Activated CD4-positive, alpha-beta memory T cell treated with anti-CD3 and anti-CD28 coated beads, Interleukin-2, amount 10 ng/mL, durations not matched to agents 7 days and 5 days (primary cell): ENCODE results near the gene PHIP. TPM values are rescaled to one million over a fixed set of nuclear protein-coding genes. Genes with fewer than 3 reads are reported as not detected.

Experiments
- CTCF ChIA-PET: fragments of 350-600 bp; sonication (Branson Sonifier 250); formaldehyde crosslinking; loops from one replicate; lab custom pipeline; 2021; ENCODE audit warnings: antibody characterized with exemption, inconsistent platforms; lab: Charles Lee
- POLR2A ChIA-PET: fragments of 350-600 bp; sonication (Branson Sonifier 250); formaldehyde crosslinking; loops from one replicate; lab custom pipeline; 2021; ENCODE audit warnings: antibody characterized with exemption; lab: Charles Lee
- DNase-seq: peaks from one replicate; pipeline ENCODE4 v3.0.0-alpha.2; 2020
- H3K27ac Mint-ChIP-seq: one replicate; pipeline ENCODE4 v1.8.0; 2021; ENCODE audit warnings: mild to moderate bottlenecking, mixed read lengths
- H3K27me3 Mint-ChIP-seq: one replicate; pipeline ENCODE4 v1.8.0; 2021; ENCODE audit warnings: mixed read lengths
- H3K36me3 Mint-ChIP-seq: one replicate; pipeline ENCODE4 v1.8.0; 2021; ENCODE audit warnings: low read depth, mixed read lengths
- H3K4me1 Mint-ChIP-seq: one replicate; pipeline ENCODE4 v1.8.0; 2021; ENCODE audit warnings: mixed read lengths
- H3K4me3 Mint-ChIP-seq: one replicate; pipeline ENCODE4 v1.8.0; 2021; ENCODE audit warnings: mild to moderate bottlenecking, mixed read lengths
- H3K9me3 Mint-ChIP-seq: one replicate; pipeline ENCODE4 v1.8.0; 2021; ENCODE audit warnings: mixed read lengths
- total RNA-seq, 2 experiments: library from RNA; stranded (reverse); gene quantifications; one replicate each; pipeline ENCODE4 v1.2.3, GENCODE V29; 2021

The PHIP gene
- total RNA-seq, 2 experiments from 2014 or later: 31.8 to 34.0 TPM

DNA sequence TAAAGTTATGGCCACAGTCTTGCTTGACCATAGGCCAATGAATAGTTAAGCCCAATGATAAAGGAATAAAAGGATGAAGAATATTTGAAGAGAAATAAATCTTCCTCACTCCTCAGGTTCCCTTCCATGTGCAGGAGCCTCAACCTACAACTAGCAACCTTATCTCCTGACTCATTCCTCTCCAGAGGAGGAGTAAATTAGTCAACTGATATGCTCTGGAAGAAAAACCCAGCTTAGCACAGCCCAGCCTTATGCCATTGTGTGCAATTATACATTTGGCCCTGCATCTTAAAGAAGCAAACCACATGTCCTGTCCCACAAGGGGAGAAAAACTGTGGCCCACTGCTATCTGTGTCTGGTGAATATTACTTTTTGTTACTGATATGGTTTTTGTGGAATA is 82.1 kb downstream of the PHIP start:
- H3K27ac Mint-ChIP-seq: no peak overlapping the region
- H3K9me3 Mint-ChIP-seq: no peaks in the 10 kb centered on the region
- no peaks in the 10 kb centered on the region for H3K4me1 Mint-ChIP-seq
- ChIA-PET POLR2A (no interaction called here), CTCF (no interaction called here)
- DNase-seq: no peak
- no peaks in the 10 kb centered on the region for H3K27me3 Mint-ChIP-seq
- H3K4me3 Mint-ChIP-seq: no peak overlapping the region
- H3K36me3 Mint-ChIP-seq: peaks cover 81% of the 10 kb centered on the region

DNA sequence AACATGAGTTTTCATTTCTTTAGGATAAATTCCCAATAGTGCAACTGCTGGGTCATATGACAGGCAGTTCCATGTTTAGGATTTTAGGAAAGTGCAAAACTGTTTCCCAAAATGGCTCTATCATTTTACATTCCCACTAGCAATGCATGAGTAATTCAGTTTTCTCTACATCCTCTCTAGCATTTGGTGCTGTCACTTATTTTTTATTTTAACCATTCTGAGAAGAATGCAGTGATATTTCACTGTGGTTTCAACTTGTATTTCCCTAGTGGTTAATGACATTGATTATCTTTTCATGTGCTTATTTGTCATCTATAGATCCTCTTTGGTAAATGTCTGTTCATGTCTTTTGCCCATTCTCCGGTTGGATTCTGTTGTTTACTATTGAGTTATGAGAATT is 82.7 kb downstream of the PHIP start:
- ChIA-PET CTCF (no interaction called here), POLR2A (no interaction called here)

DNA sequence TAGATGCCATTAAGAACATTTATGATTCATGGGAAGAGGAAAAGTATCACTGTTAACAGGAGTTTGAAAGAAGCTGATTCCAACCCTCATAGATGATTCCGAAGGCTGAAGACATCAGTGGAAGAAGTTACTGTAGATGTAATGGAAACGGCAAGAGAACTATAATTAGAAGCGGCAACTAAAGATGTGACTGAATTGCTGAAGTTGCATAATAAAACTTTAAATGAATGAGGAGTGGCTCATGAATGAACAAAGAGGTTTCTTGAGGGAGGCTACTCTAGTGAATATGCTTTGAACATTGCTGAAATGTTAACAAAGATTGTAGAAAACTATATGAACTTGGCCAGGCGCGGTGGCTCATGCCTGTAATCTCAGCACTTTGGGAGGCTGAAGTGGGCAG is 84.1 kb downstream of the PHIP start:
- H3K4me1 Mint-ChIP-seq: no peaks in the 10 kb centered on the region
- POLR2A ChIA-PET: interaction anchor here (1.0 kb wide), 1 partner anchor 21 kb away, joined by 3 read pairs; no protein-coding TSS in a partner anchor
- H3K27me3 Mint-ChIP-seq: no peaks in the 10 kb centered on the region

More for the DNA sequence above, 82.7 kb downstream of the PHIP start:
- Mint-ChIP-seq H3K27me3 (no peaks in the 10 kb centered on the region), H3K4me1 (no peaks in the 10 kb centered on the region), H3K4me3 (no peak overlapping the region), H3K36me3 (peaks cover 79% of the 10 kb centered on the region), H3K27ac (no peak overlapping the region), H3K9me3 (no peaks in the 10 kb centered on the region)
- DNase-seq: no peak

DNA sequence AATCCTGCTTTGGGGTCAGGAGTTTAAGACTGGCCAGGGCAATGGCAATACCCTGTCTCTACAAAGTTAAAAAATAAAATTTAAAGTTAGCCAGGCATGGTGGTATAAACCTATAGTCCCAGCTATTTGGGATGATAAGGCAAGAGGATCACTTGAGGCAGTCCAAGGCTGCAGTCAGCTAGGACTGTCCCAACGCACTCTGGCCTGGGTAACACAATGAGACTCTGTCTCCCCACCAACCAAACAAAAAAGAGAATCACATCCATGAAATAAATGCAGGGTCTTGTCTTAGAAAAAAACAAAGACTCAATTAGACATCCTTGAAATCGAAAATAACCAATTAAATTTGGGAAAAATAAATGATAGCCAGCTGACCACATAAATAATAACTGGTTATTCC is 88.9 kb downstream of the PHIP start:
- no peak for DNase-seq
- Mint-ChIP-seq H3K9me3 (no peaks in the 10 kb centered on the region), H3K36me3 (peaks cover 61% of the 10 kb centered on the region), H3K27ac (no peak overlapping the region), H3K4me3 (no peak overlapping the region), H3K4me1 (no peaks in the 10 kb centered on the region), H3K27me3 (no peaks in the 10 kb centered on the region)
- ChIA-PET POLR2A (no interaction called here), CTCF (no interaction called here)

More for the DNA sequence above, 84.1 kb downstream of the PHIP start:
- Mint-ChIP-seq H3K36me3 (peaks cover 83% of the 10 kb centered on the region), H3K27ac (no peak overlapping the region), H3K4me3 (no peak overlapping the region), H3K9me3 (no peaks in the 10 kb centered on the region)
- no peak for DNase-seq
- CTCF ChIA-PET: no interaction called here

DNA sequence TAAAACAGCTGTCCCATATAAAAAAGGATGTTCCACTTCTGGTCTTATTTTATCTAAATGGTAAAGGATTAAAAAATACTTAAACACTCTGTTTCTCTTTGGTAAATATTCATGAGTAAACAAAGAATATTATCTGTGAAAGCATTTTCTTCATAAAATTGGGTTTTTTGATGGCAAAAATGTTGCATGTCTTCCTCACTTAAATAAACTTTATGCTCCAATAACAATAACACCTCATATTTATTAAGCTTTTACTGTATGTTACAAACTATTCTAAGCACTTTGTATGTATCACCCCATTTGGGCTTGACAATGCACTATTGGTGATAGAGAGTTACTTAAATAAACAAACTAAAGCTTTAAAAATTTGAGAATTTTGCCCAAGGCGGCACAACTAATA is 91.9 kb downstream of the PHIP start:
- Mint-ChIP-seq H3K9me3 (no peaks in the 10 kb centered on the region), H3K27me3 (no peaks in the 10 kb centered on the region), H3K27ac (no peak overlapping the region), H3K36me3 (peaks cover 58% of the 10 kb centered on the region), H3K4me3 (no peak overlapping the region), H3K4me1 (no peaks in the 10 kb centered on the region)
- ChIA-PET CTCF (no interaction called here), POLR2A (no interaction called here)
- DNase-seq: no peak

DNA sequence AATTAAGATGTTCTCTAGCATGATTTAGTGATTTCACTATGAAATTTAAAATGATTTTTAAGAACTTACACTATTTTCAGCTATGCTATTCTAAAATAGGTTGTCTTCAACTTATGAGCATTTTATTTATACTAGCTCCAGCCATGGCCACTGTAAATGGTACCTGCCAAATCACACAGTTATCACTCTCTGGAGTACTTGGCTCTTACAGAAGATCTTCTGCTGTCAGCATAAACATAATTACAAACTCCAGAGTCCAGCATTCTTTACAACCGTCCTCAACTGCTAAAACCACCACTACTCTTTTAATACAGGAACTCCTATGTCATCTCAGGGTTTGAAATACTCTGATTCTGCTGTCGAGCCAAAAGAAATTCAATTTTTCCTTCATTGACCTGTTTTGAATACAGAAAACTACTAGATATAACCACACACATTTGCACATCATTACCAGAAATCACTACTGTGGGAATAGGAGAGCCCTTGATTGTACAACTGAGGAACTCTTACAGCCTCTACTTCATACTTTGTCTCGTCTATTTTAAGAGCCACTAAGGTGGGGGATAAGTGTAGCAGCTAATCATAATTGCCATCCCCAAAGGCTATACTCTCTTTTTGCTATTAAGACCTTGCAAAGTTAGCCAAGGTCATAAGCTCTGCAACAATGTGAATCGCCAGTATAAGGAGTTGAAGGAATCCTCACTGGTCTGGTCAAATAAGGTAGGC is 93.7 kb downstream of the PHIP start:
- H3K36me3 Mint-ChIP-seq: peaks cover 56% of the 10 kb centered on the region
- no peaks in the 10 kb centered on the region for H3K27me3 Mint-ChIP-seq
- no peak overlapping the region for H3K4me3 Mint-ChIP-seq
- POLR2A ChIA-PET: no interaction called here
- no peak for DNase-seq
- no peaks in the 10 kb centered on the region for H3K9me3 Mint-ChIP-seq
- no peak overlapping the region for H3K27ac Mint-ChIP-seq
- CTCF ChIA-PET: interaction anchor here (0.6 to 1.2 kb wide), 2 partner anchors 15 to 22 kb away, joined by 3 read pairs; no protein-coding TSS in a partner anchor
- H3K4me1 Mint-ChIP-seq: no peaks in the 10 kb centered on the region

DNA sequence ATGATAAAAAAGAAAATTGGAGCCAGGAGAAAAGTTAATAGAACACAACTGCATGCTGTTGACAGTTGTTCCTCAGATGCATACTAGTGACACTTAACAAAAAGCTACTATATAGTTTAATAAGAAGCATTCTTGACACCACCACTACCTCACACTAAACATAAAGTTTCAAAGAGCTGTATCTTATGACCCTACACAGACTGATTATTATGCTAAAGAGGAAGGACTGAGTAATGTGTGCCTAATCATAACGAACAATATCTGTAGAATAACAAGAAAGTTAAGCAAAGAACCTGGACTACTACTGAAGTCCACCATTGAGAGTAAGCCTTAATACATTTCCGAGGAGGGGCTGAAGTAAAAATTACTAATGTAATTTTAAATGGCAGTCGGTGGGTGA is 110.9 kb downstream of the PHIP start:
- H3K4me3 Mint-ChIP-seq: no peak overlapping the region
- ChIA-PET CTCF (no interaction called here), POLR2A (no interaction called here)
- H3K9me3 Mint-ChIP-seq: no peaks in the 10 kb centered on the region
- H3K4me1 Mint-ChIP-seq: no peaks in the 10 kb centered on the region
- no peak for DNase-seq
- peaks cover 42% of the 10 kb centered on the region for H3K36me3 Mint-ChIP-seq
- H3K27me3 Mint-ChIP-seq: no peaks in the 10 kb centered on the region
- no peak overlapping the region for H3K27ac Mint-ChIP-seq

DNA sequence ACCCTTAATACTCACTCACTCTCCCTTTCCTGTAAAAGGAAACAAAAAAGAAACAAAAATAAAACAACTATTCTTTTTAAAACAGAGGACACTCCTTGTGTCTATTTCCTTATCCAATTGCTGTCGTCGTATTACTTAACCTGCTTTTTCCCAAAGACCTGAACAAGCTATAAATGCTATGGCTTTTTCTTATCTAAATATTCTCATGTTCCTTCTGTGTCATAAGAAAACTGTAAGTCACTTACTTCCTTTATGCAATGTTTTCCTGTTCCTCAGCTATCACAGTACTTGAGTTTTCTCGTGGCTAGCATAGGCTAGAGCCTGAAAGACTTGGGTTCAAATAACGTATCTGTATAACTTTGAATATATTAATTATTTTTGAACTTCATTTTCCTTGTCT is 111.5 kb downstream of the PHIP start:
- Mint-ChIP-seq H3K4me1 (no peaks in the 10 kb centered on the region), H3K4me3 (no peak overlapping the region), H3K9me3 (no peaks in the 10 kb centered on the region), H3K27me3 (no peaks in the 10 kb centered on the region), H3K27ac (no peak overlapping the region), H3K36me3 (peaks cover 46% of the 10 kb centered on the region)
- ChIA-PET POLR2A (no interaction called here), CTCF (no interaction called here)
- no peak for DNase-seq

DNA sequence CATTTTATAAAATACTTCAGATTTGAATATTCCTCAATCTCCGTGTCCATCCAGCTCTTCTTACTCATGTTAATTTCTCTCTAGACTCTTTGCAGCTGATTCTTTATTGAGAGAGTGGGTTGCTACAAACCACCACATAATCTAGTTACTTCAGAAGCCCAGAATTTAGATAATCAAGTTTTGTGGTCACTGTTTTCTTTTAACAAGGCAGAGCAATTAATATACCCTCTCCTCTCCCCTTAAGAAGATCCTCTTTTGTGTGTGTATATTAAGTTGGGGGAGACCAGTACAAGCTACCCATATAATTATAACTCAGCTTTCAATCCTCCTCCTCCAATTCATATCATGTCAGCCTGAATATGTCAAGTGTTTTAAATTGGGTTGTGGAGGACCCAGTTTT is 115.6 kb downstream of the PHIP start:
- CTCF ChIA-PET: interaction anchor here (1.4 kb wide), 1 partner anchor 22 kb away, joined by 3 read pairs; no protein-coding TSS in a partner anchor

DNA sequence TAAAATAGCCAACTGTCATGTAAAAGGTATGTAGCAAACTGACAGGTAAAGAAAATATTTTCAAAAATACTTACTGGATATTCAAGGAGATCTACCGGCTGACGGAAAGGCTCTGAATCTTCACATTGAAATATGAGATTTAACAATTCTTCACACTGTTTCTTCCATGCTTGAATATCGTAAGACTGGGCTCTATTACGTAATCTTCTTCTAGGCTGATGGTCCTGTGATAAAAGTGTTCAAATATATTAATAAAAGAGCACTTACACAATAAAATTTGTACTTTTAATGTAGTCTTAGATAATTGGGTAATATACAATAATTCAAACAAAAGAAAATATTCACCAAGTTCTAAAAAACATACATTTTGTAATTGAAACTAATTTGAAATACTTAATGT is 123.3 kb downstream of the PHIP start:
- no peaks in the 10 kb centered on the region for H3K27me3 Mint-ChIP-seq
- H3K27ac Mint-ChIP-seq: no peak overlapping the region
- ChIA-PET POLR2A (no interaction called here), CTCF (no interaction called here)
- peaks cover 74% of the 10 kb centered on the region for H3K36me3 Mint-ChIP-seq
- no peak overlapping the region for H3K4me3 Mint-ChIP-seq
- DNase-seq: no peak
- H3K4me1 Mint-ChIP-seq: no peaks in the 10 kb centered on the region
- peaks cover 7% of the 10 kb centered on the region for H3K9me3 Mint-ChIP-seq

More for the DNA sequence above, 115.6 kb downstream of the PHIP start:
- no peak overlapping the region for H3K27ac Mint-ChIP-seq
- DNase-seq: no peak
- no peak overlapping the region for H3K4me3 Mint-ChIP-seq
- H3K9me3 Mint-ChIP-seq: no peaks in the 10 kb centered on the region
- POLR2A ChIA-PET: no interaction called here
- peaks cover 48% of the 10 kb centered on the region for H3K36me3 Mint-ChIP-seq
- no peaks in the 10 kb centered on the region for H3K4me1 Mint-ChIP-seq
- no peaks in the 10 kb centered on the region for H3K27me3 Mint-ChIP-seq

DNA sequence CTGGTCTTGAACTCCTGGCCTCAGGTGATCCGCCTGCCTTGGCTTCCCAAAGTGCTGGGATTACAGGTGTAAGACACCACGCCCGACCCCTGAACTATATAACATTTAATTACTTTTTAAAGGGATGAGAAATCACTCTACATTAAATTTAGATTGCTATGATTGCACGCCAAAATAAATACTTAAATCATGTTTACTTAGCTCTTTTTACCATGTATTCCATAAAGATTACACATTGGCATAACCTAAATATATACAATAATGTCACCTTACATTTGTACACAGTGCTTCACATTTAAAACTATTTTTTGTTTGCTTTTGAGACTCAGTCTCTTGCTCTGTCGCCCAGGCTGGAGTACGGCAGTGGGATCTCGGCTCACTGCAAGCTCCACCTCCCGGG is 124.3 kb downstream of the PHIP start:
- Mint-ChIP-seq H3K27ac (no peak overlapping the region), H3K36me3 (peaks cover 79% of the 10 kb centered on the region), H3K27me3 (no peaks in the 10 kb centered on the region), H3K4me1 (no peaks in the 10 kb centered on the region), H3K9me3 (peaks cover 14% of the 10 kb centered on the region), H3K4me3 (no peak overlapping the region)
- no peak for DNase-seq
- CTCF ChIA-PET: no interaction called here
- POLR2A ChIA-PET: no interaction called here

DNA sequence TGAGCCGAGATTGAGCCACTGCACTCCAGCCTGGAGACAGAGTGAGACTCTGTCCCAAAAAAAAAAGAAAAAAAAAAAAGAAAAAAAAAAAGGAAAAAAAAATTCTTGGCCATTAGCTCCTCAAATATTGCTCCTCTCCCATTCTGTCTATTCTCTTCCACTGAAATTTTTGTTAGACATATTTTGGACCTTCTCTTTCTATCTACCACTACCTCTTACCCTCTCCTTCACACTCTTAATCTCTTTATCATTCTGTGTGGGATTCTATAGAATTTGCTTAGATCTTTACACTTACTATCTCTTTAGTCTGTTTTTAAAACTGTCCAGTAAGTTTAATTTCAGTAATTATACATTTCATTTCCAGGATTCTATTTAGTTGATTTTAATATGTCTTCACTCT is 125.7 kb downstream of the PHIP start:
- DNase-seq: no peak
- Mint-ChIP-seq H3K4me1 (no peaks in the 10 kb centered on the region), H3K27me3 (no peaks in the 10 kb centered on the region), H3K4me3 (no peak overlapping the region), H3K36me3 (peaks cover 85% of the 10 kb centered on the region), H3K9me3 (peaks cover 16% of the 10 kb centered on the region), H3K27ac (no peak overlapping the region)
- ChIA-PET CTCF (no interaction called here), POLR2A (interaction anchor here (1.6 kb wide), 1 partner anchor 85 kb away, joined by 5 read pairs; the partner anchor contains the start of gene IRAK1BP1)

DNA sequence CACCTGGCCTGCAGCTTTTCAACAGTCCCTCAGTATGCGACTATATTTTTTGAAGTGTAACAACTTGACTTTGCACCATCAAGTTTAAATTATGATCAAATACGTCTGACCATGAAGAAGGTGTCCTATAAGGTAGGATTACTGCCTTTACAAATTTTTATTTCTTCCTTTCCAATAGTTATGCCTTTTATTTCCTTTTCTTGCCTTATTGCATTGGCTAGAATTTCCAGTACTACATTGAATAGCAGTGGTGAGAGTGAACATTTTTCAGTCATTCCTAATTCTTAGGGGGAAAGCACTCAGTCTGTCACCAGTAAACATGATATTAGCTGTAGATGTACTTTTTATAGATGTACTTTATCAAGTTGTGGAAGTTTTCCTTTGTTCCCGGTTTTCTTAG is 129.3 kb downstream of the PHIP start:
- H3K27me3 Mint-ChIP-seq: no peaks in the 10 kb centered on the region
- POLR2A ChIA-PET: no interaction called here
- no peak for DNase-seq
- no peak overlapping the region for H3K4me3 Mint-ChIP-seq
- CTCF ChIA-PET: no interaction called here
- H3K36me3 Mint-ChIP-seq: peaks cover 84% of the 10 kb centered on the region
- peaks cover 16% of the 10 kb centered on the region for H3K9me3 Mint-ChIP-seq
- no peaks in the 10 kb centered on the region for H3K4me1 Mint-ChIP-seq
- H3K27ac Mint-ChIP-seq: no peak overlapping the region

DNA sequence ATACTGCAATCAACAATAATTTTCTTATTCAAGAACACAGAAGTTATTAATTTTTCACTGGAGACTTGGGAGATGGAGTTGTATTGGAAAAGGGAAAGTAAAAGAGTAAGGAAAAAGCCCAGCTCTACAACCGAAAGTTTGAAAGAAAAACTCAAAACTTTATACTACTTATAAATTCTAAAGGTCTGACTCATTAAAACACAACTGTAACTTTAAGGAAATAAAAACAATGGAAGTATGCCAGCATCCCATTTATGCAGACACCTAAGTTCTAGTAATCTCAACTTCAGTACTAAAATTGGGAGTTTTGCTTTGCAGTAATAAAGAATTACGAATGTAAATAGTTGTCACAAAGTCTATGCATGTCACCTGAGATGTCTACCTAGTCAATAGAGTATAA is 130.1 kb downstream of the PHIP start:
- H3K9me3 Mint-ChIP-seq: peaks cover 16% of the 10 kb centered on the region
- no peak for DNase-seq
- H3K4me1 Mint-ChIP-seq: no peaks in the 10 kb centered on the region
- H3K4me3 Mint-ChIP-seq: no peak overlapping the region
- ChIA-PET CTCF (no interaction called here), POLR2A (no interaction called here)
- no peaks in the 10 kb centered on the region for H3K27me3 Mint-ChIP-seq
- no peak overlapping the region for H3K27ac Mint-ChIP-seq
- H3K36me3 Mint-ChIP-seq: peaks cover 81% of the 10 kb centered on the region
